ENCODE results near the gene UBE2E2.

The UBE2E2 gene

DNA sequence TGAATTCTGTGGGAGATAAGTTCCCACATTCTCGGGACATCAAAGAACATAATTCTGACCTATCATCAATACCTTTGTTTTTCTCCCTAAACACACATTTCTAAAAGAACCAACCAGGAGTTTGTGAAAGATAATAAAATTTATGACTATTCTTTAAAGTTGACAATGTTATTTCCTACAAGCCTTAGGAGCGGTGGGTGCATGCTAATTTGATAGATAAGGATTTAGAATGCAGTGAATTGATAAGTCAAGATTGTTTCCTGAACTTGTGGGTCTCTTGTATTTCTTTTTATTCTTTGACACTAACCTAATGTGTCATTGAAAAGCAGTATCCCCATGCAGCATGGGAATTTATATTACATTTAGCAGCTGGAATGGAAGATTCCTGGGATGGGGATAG is 10.3 kb upstream of the UBE2E2 start:
- no peak for DNase-seq (ENCODE audit: low read depth)
- TF ChIP-seq, protein P1, sequence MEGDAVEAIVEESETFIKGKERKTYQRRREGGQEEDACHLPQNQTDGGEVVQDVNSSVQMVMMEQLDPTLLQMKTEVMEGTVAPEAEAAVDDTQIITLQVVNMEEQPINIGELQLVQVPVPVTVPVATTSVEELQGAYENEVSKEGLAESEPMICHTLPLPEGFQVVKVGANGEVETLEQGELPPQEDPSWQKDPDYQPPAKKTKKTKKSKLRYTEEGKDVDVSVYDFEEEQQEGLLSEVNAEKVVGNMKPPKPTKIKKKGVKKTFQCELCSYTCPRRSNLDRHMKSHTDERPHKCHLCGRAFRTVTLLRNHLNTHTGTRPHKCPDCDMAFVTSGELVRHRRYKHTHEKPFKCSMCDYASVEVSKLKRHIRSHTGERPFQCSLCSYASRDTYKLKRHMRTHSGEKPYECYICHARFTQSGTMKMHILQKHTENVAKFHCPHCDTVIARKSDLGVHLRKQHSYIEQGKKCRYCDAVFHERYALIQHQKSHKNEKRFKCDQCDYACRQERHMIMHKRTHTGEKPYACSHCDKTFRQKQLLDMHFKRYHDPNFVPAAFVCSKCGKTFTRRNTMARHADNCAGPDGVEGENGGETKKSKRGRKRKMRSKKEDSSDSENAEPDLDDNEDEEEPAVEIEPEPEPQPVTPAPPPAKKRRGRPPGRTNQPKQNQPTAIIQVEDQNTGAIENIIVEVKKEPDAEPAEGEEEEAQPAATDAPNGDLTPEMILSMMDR (conservative IDR thresholded peaks at IDR 0.05; ENCODE audit: low read length), result no peak
- H3K4me3 ChIP-seq (ENCODE audit: low read length), result no peak overlapping the region

DNA sequence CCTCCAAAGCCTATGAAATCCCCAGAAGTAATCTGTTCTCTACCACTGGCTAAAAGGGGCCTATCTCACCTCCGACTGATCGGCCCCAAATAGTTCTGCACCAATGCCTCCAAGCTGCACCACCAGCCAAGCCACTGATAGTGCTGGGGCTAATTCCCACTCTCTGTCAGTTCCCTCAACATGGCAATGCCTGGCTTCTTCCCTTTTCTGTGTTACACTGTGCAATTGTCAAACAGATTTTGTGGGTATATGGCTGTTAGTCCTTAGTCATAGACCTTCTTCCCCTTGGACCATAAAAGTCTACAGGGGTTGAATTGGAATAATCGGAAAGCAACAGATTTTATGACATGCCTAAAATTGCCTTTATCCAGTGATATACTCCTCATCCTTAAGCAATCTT is 9.3 kb upstream of the UBE2E2 start:
- TF ChIP-seq, protein P1 (conservative IDR thresholded peaks at IDR 0.05; ENCODE audit: low read length), result no peak
- DNase-seq (ENCODE audit: low read depth), result no peak
- no peak overlapping the region for H3K4me3 ChIP-seq (ENCODE audit: low read length)

DNA sequence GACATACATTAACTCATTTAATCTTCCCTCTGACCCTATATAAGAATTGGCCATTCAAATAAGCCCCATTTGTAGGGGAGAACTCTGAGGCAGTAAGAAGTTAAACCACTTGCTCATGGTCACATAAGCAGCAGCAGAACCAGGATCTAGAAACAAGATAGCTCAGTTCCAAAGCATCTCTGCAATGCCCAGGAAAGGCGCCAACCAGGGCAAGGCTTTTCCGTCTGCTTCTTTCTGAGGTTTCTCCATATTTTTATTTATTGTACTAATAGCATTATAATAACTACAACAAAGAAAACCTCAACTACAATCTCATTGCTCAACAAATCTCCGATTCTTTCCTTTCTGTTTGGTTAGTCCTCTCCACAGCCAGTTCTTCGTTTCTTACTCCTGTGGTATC is 4.3 kb upstream of the UBE2E2 start:
- TF ChIP-seq, protein P1 (conservative IDR thresholded peaks at IDR 0.05; ENCODE audit: low read length), result no peak
- DNase-seq (ENCODE audit: low read depth), result peak; percentile 88
- no peak overlapping the region for H3K4me3 ChIP-seq (ENCODE audit: low read length)

DNA sequence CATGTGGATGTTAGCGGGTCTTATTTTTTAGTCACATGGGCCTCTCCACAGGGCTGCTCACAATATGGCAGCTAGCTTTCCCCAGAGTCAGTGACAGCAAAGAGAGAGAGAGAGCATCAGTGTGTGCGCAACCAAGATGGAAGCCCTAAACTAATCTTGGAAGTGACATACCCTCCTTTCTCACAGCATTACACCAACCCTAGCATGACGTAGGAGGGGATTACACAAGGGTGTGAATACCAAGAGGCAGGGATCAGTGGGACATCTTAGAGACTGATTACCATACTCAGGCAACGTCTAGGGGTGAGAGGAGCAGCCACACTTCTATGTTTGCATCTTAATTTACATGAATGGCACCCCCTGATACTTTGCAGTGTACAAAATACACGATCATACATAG is 3.5 kb upstream of the UBE2E2 start:
- H3K4me3 ChIP-seq (ENCODE audit: low read length), result no peak overlapping the region
- TF ChIP-seq, protein P1 (conservative IDR thresholded peaks at IDR 0.05; ENCODE audit: low read length), result no peak
- no peak for DNase-seq (ENCODE audit: low read depth)

DNA sequence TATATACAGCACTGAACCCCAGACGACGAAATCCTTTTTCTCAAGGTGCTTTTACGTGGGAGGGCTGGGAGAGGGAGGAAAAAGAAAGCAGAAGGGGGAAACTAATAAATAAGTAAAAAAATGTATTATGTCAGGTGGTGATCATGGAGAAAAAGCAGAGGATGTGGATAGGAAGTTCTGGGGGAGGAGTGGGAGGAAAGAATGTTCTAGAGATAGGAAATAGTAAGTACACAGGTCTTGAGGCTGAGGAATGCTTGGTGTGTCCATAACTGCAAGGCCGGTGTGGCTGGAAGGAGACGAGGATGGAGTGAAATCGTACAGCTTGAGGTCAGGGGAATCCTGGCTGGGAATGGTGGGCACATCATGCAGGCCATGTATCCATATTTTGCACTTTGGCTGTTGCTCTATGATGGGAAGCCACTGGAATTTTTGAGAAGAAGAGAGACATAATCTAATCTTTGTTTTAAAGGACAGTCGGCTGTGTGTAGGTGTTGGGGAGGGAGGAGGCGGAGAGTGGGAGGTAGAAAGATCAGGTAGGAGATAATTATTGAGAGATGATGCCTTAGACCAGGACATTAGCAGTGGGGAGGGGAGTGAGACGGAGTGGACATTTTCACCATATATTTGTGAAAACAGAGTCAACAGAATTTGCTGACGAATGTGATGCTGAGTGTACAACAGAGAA is 1.8 kb upstream of the UBE2E2 start:
- H3K4me3 ChIP-seq (ENCODE audit: low read length), result no peak overlapping the region
- no peak for DNase-seq (ENCODE audit: low read depth)
- TF ChIP-seq, protein P1 (conservative IDR thresholded peaks at IDR 0.05; ENCODE audit: low read length), result no peak

DNA sequence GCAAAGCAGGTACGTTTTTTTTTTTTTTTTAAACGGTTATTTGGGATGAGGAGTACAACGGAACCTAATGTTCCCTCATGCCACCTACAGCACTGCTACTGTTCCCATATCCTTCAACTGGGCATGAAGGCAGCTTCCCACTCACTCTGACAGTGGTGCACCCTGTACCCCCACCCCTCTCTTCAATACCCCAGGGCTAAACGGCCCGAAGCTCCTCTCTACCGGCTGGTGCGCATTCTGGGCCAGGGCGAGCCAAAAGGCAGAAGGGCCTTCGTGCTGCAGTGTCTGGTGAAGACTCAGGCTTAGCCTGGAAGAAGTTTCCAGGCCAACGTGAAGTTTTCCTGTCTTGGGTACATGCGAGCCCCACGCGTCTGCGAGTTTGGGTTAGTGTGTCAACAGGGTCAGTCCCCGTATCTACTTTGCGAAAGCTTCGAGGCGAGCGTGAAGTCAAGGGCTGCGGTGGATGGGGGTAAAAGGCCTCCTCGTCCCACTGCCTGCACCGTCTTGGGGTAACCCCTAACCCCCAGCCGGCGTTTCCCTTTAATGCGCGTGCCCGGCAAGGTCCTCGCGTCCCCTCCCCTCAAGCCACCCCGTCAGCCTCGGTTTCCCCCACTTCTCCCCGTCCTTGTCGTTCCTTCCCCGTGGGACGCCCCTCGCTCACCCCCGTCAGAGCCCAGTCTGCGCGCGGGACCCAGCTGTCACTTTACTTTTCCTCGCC is 765 bp upstream of the UBE2E2 start:
- DNase-seq (ENCODE audit: low read depth), result peak; percentile 32
- H3K4me3 ChIP-seq (ENCODE audit: low read length), result peak overlapping the region; percentile 88
- TF ChIP-seq, protein P1 (conservative IDR thresholded peaks at IDR 0.05; ENCODE audit: low read length), result no peak
